H1 (cell line): ENCODE results near the gene DDC.
A peak's percentile ranks its signal among the peaks of the same experiment; 100 is the strongest.

ENCODE experiments used
- CTCF ChIP-seq, 3 experiments: IDR thresholded peaks; 1 replicate in 2 of 3; 2 replicates in 1 of 3; pipeline versions ENCODE4 v1.5.1 to v1.6.1; 2011; ENCODE audit warnings: low read length in 3 of 3, mild to moderate bottlenecking in 3 of 3, inconsistent platforms in 2 of 3, low read depth in 1 of 3, moderate library complexity in 1 of 3; ENCODE audit not compliant: insufficient read depth in 1 of 3; ENCODE audit errors: control extremely low read depth in 1 of 3
- EP300 ChIP-seq, 2 experiments: IDR thresholded peaks; 1 replicate in 1 of 2; 2 replicates in 1 of 2; pipeline ENCODE4 v1.6.1; 2011 to 2012; ENCODE audit warnings: low read depth in 2 of 2, low read length in 2 of 2, mild to moderate bottlenecking in 2 of 2, borderline replicate concordance in 1 of 2, inconsistent platforms in 1 of 2, moderate library complexity in 1 of 2
- EZH2 ChIP-seq: fragments of 200-600 bp; sonication (generic); IDR thresholded peaks from 2 replicates; pipeline ENCODE4 v1.7.1; 2012; ENCODE audit warnings: low read depth, mild to moderate bottlenecking, moderate library complexity, low read length, inconsistent platforms; ENCODE audit not compliant: severe bottlenecking
- KDM4A ChIP-seq: IDR thresholded peaks from one replicate; pipeline ENCODE4 v1.7.1; 2012; ENCODE audit warnings: low read depth, mild to moderate bottlenecking, moderate library complexity, low read length, inconsistent platforms; ENCODE audit not compliant: severe bottlenecking
- KDM5A ChIP-seq: fragments of 200-600 bp; IDR thresholded peaks from 2 replicates; pipeline ENCODE4 v1.7.1; 2012; ENCODE audit warnings: mild to moderate bottlenecking, low read length, inconsistent platforms, mixed read lengths
- POLR2A ChIP-seq, 2 experiments: IDR thresholded peaks; 1 replicate in 1 of 2; 2 replicates in 1 of 2; pipeline ENCODE4 v1.6.1; 2011; ENCODE audit warnings: low read depth in 2 of 2, low read length in 2 of 2, mild to moderate bottlenecking in 2 of 2; ENCODE audit errors: control extremely low read depth in 1 of 2
- POLR2AphosphoS5 ChIP-seq: IDR thresholded peaks from 2 replicates; pipeline ENCODE4 v1.6.1; 2011; ENCODE audit warnings: low read depth, low read length
- RAD21 ChIP-seq, 2 experiments: IDR thresholded peaks in 1 of 2; conservative IDR thresholded peaks in 1 of 2; 2 replicates each; pipeline ENCODE4 v1.6.1; 2011; ENCODE audit warnings: low read depth in 2 of 2, low read length in 2 of 2, improper control_type of control experiment in 1 of 2, inconsistent platforms in 1 of 2, mild to moderate bottlenecking in 1 of 2, moderate library complexity in 1 of 2
- RNF2 ChIP-seq: fragments of 200-900, 300-1000 bp; sonication (generic); IDR thresholded peaks from 2 replicates; pipeline ENCODE4 v1.7.1; 2016; ENCODE audit warnings: borderline replicate concordance, low read depth, mild to moderate bottlenecking, antibody characterized with exemption, low read length; ENCODE audit not compliant: poor library complexity, severe bottlenecking; ENCODE audit errors: missing control alignments
- SIN3A ChIP-seq, 2 experiments: IDR thresholded peaks in 1 of 2; conservative IDR thresholded peaks in 1 of 2; 2 replicates each; pipeline ENCODE4 v1.6.1; 2011 to 2012; ENCODE audit warnings: low read length in 2 of 2, improper control_type of control experiment in 1 of 2, low read depth in 1 of 2, mild to moderate bottlenecking in 1 of 2
- TBP ChIP-seq: IDR thresholded peaks from 2 replicates; pipeline ENCODE4 v1.6.1; 2011; ENCODE audit warnings: low read depth, low read length, improper control_type of control experiment
- YY1 ChIP-seq: IDR thresholded peaks from 2 replicates; pipeline ENCODE4 v1.6.1; 2011; ENCODE audit warnings: low read depth, mild to moderate bottlenecking, low read length
- ZNF274 ChIP-seq: IDR thresholded peaks from 2 replicates; pipeline ENCODE4 v1.7.0; 2012; ENCODE audit warnings: low read length, borderline replicate concordance; ENCODE audit errors: extremely low read depth

GRCh38 chr7:50591480-50592438 lies 26.6 kb upstream of the DDC start:
- no peak for TF ChIP-seq TBP
- peak; percentile 42; the same call in 1 of the 2 replicates for TF ChIP-seq POLR2AphosphoS5
- TF ChIP-seq KDM5A, result no peak
- TF ChIP-seq YY1, result no peak
- no peak for TF ChIP-seq ZNF274
- TF ChIP-seq CTCF (IDR thresholded peaks at IDR 0.05; ENCODE audit: control extremely low read depth in 1 of 3, insufficient read depth in 1 of 3, low read depth in 1 of 3, low read length in 3 of 3), result no peak
- TF ChIP-seq EP300 (IDR thresholded peaks at IDR 0.05; ENCODE audit: borderline replicate concordance in 1 of 2, low read depth in 2 of 2, low read length in 2 of 2), result no peak
- no peak for TF ChIP-seq KDM4A
- TF ChIP-seq POLR2A (IDR thresholded peaks at IDR 0.05; ENCODE audit: control extremely low read depth in 1 of 2, low read depth in 2 of 2, low read length in 2 of 2), result no peak
- no peak for TF ChIP-seq EZH2
- no peak for TF ChIP-seq SIN3A (conservative IDR thresholded peaks at IDR 0.05 in 1 of 2, IDR thresholded peaks at IDR 0.05 in 1 of 2; ENCODE audit: low read depth in 1 of 2, low read length in 2 of 2)
- TF ChIP-seq RNF2, result no peak
- TF ChIP-seq RAD21 (IDR thresholded peaks at IDR 0.05 in 1 of 2, conservative IDR thresholded peaks at IDR 0.05 in 1 of 2; ENCODE audit: low read depth in 2 of 2, low read length in 2 of 2), result no peak
